Measurements from ENCODE around the gene KRT83.

Gene KRT83

GRCh38 chr12:52362118-52362726 lies 41.0 kb upstream of the KRT83 start:
- 86 to 87% methylated on average over 11 of the region's 11 CpGs for WGBS, 2 experiments
- no peaks in the 10 kb centered on the region for H3K9me3 ChIP-seq (ENCODE audit: control insufficient read depth, low read length)

DNA sequence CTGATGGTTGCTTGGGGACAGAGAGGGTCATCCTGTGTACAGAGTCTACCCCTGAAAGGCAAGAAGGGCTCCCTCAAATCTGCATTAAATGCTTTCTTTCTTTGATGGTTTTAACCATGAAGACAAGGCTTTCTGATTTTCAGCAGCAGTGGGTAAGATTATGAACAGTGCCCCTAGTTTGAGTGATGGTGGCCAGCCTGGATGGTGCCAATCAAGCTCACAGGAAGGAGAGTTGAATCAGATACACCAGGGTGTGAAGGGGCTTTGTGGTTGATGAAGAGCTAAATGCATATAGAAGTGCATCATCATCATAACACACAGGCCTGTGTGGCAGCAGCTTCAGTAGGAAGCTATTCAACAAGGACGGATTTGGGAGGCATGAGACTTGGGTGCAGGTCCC lies 40.4 kb upstream of the KRT83 start:
- Histone ChIP-seq H3K4me1 (ENCODE audit: control insufficient read depth, insufficient read depth, low read length) (no peaks in the 10 kb centered on the region), H3K27me3 (ENCODE audit: control insufficient read depth, insufficient read depth, low read length, poor library complexity, severe bottlenecking) (no peaks in the 10 kb centered on the region), H3K4me3 (ENCODE audit: insufficient read depth, low read depth, low read length) (no peak overlapping the region), H3K27ac (ENCODE audit: insufficient read depth, low read depth, low read length, poor library complexity, severe bottlenecking) (no peak overlapping the region), H3K9me3 (ENCODE audit: control insufficient read depth, low read length) (no peaks in the 10 kb centered on the region), H3K36me3 (ENCODE audit: control insufficient read depth, insufficient read depth, low read length) (no peaks in the 10 kb centered on the region)
- 95 to 100% methylated on average over 1 of the region's 1 CpG for WGBS, 2 experiments

More at GRCh38 chr12:52362118-52362726, 41.0 kb upstream of the KRT83 start:
- Histone ChIP-seq H3K4me1 (ENCODE audit: control insufficient read depth, insufficient read depth, low read length) (no peaks in the 10 kb centered on the region), H3K4me3 (ENCODE audit: insufficient read depth, low read depth, low read length) (no peak overlapping the region), H3K27me3 (ENCODE audit: control insufficient read depth, insufficient read depth, low read length, poor library complexity, severe bottlenecking) (no peaks in the 10 kb centered on the region), H3K36me3 (ENCODE audit: control insufficient read depth, insufficient read depth, low read length) (no peaks in the 10 kb centered on the region), H3K27ac (ENCODE audit: insufficient read depth, low read depth, low read length, poor library complexity, severe bottlenecking) (no peak overlapping the region)

DNA sequence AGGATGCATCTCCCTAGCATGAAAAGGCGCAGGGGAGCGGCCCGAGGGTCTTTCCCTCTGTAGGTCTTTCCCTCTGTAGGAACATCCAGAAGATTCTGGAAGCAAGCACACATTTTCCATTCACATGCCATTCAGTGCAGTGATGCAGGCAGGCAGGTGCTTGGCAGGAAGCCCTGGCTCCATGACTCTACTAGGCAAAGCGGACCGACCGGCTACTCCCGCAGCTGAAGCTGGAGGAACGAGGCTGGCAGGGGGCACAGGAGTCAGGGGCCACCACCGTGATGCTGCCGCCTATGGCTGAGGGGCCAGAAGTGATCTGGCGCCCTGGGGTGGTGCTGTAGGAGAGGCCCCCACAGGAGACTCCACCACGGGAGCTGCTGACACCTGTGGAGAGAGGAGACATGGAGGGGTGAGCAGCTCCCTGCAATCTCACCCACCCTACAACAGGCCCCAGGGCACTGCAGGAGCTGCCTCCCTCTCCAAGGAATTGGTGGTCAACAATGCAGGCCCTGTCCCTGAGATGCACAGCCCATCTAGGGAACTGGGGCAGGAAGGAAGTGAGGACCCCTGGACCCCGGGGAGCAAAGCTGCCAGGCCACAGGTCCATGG lies 39.6 kb upstream of the KRT83 start:
- Histone ChIP-seq H3K36me3 (ENCODE audit: control insufficient read depth, insufficient read depth, low read length) (no peaks in the 10 kb centered on the region), H3K27me3 (ENCODE audit: control insufficient read depth, insufficient read depth, low read length, poor library complexity, severe bottlenecking) (no peaks in the 10 kb centered on the region), H3K9me3 (ENCODE audit: control insufficient read depth, low read length) (no peaks in the 10 kb centered on the region), H3K4me3 (ENCODE audit: insufficient read depth, low read depth, low read length) (no peak overlapping the region), H3K27ac (ENCODE audit: insufficient read depth, low read depth, low read length, poor library complexity, severe bottlenecking) (no peak overlapping the region), H3K4me1 (ENCODE audit: control insufficient read depth, insufficient read depth, low read length) (no peaks in the 10 kb centered on the region)
- 92% methylated on average over 13 of the region's 13 CpGs for WGBS, 2 experiments

- Histone ChIP-seq H3K27ac (ENCODE audit: insufficient read depth, low read depth, low read length, poor library complexity, severe bottlenecking) (no peak overlapping the region), H3K4me1 (ENCODE audit: control insufficient read depth, insufficient read depth, low read length) (no peaks in the 10 kb centered on the region), H3K27me3 (ENCODE audit: control insufficient read depth, insufficient read depth, low read length, poor library complexity, severe bottlenecking) (no peaks in the 10 kb centered on the region), H3K9me3 (ENCODE audit: control insufficient read depth, low read length) (no peaks in the 10 kb centered on the region), H3K4me3 (ENCODE audit: insufficient read depth, low read depth, low read length) (no peak overlapping the region), H3K36me3 (ENCODE audit: control insufficient read depth, insufficient read depth, low read length) (no peaks in the 10 kb centered on the region)
- 92 to 94% methylated on average over 7 of the region's 7 CpGs for WGBS, 2 experiments
Measured at GRCh38 chr12:52360106-52360662, 39.0 kb upstream of the KRT83 start.

GRCh38 chr12:52359621-52360061 lies 38.4 kb upstream of the KRT83 start:
- Histone ChIP-seq H3K27ac (ENCODE audit: insufficient read depth, low read depth, low read length, poor library complexity, severe bottlenecking) (no peak overlapping the region), H3K36me3 (ENCODE audit: control insufficient read depth, insufficient read depth, low read length) (no peaks in the 10 kb centered on the region), H3K4me1 (ENCODE audit: control insufficient read depth, insufficient read depth, low read length) (no peaks in the 10 kb centered on the region), H3K9me3 (ENCODE audit: control insufficient read depth, low read length) (no peaks in the 10 kb centered on the region), H3K4me3 (ENCODE audit: insufficient read depth, low read depth, low read length) (no peak overlapping the region), H3K27me3 (ENCODE audit: control insufficient read depth, insufficient read depth, low read length, poor library complexity, severe bottlenecking) (no peaks in the 10 kb centered on the region)
- 91 to 94% methylated on average over 5 of the region's 5 CpGs for WGBS, 2 experiments

DNA sequence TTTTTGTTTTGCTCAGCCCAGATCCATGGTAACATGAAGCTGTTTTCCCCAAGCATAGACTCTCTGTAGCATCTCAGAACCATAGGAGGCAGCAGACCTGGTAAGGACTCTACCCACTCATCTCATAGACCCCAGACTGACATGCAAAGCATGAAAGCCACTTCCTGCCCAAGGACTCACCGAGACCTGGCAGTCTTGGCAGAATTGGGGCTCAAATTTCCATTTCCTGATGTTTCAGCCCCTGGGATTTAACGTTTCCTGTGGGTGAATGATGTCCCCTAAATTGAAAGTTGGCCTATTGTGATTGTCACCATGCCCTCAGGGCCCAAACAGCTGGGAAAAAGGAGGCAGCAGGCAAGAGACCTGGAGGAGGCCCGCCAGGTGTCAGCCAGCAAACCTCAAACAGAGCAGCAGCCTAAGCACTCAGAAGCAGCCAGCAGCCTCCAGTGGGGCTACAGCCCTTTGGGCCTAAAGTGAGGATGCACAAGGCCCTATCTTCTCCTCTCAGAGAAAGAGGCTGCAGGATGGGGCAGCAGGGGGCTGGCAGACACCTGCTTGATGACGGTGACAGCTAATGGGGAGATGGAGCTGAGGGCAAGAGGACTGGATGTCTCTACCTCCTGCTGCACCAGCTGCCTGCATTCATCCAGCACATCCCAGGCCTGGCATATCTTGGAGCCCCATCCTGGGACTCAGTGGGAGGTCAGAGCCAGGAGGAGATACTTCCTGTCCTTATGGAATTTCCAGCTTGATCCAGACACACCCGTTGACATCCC lies 37.6 kb upstream of the KRT83 start:
- H3K27me3 ChIP-seq (ENCODE audit: control insufficient read depth, insufficient read depth, low read length, poor library complexity, severe bottlenecking), result no peaks in the 10 kb centered on the region
- no peaks in the 10 kb centered on the region for H3K4me1 ChIP-seq (ENCODE audit: control insufficient read depth, insufficient read depth, low read length)
- H3K36me3 ChIP-seq (ENCODE audit: control insufficient read depth, insufficient read depth, low read length), result no peaks in the 10 kb centered on the region
- H3K27ac ChIP-seq (ENCODE audit: insufficient read depth, low read depth, low read length, poor library complexity, severe bottlenecking), result no peak overlapping the region
- 84 to 90% methylated on average over 5 of the region's 5 CpGs for WGBS, 2 experiments
- H3K9me3 ChIP-seq (ENCODE audit: control insufficient read depth, low read length), result no peaks in the 10 kb centered on the region
- no peak overlapping the region for H3K4me3 ChIP-seq (ENCODE audit: insufficient read depth, low read depth, low read length)

- WGBS, 2 experiments, result 95 to 97% methylated on average over 20 of the region's 20 CpGs
- Histone ChIP-seq H3K27ac (ENCODE audit: insufficient read depth, low read depth, low read length, poor library complexity, severe bottlenecking) (no peak overlapping the region), H3K27me3 (ENCODE audit: control insufficient read depth, insufficient read depth, low read length, poor library complexity, severe bottlenecking) (no peaks in the 10 kb centered on the region), H3K36me3 (ENCODE audit: control insufficient read depth, insufficient read depth, low read length) (no peaks in the 10 kb centered on the region), H3K4me3 (ENCODE audit: insufficient read depth, low read depth, low read length) (no peak overlapping the region), H3K4me1 (ENCODE audit: control insufficient read depth, insufficient read depth, low read length) (no peaks in the 10 kb centered on the region), H3K9me3 (ENCODE audit: control insufficient read depth, low read length) (no peaks in the 10 kb centered on the region)
Measured at GRCh38 chr12:52356762-52357580, 35.8 kb upstream of the KRT83 start.

DNA sequence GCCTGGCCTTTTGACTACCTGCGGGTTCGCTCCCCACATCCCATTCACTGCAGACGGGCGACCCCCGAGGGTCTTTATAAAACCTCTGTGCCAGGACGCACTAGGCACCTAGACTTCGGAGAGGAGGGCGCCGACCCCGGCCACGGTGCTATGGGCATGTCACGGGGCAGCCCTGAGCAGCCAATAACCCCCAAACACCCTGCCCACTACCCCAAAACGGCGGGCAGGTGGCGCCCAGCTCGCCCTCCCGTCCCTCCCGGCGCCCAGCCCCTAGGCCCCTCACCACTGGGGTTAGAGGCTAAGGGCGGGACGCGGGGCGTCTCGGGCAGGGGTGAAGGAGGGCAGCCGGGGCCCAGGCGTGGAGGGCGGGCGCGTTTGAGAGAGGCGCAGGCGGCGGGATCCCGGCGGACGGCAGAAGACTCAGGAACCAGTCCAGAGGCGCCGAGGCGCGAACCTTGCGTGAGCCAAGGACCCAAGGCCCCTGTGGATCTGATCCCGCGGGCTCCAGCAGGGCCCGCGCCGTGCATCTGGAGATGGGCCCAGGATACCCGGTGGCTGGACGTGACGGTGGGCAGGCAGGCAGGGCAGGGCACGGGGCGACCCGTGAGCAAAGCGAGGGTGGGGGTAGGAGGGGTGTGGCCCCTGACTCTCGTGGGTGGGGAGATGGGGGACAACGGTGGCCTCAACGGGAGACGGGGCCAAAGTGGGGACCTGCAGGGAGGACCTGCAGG lies 35.0 kb upstream of the KRT83 start:
- no peaks in the 10 kb centered on the region for H3K4me1 ChIP-seq (ENCODE audit: control insufficient read depth, insufficient read depth, low read length)
- WGBS, 2 experiments, result 96% methylated on average over 56 of the region's 56 CpGs
- no peaks in the 10 kb centered on the region for H3K9me3 ChIP-seq (ENCODE audit: control insufficient read depth, low read length)
- H3K36me3 ChIP-seq (ENCODE audit: control insufficient read depth, insufficient read depth, low read length), result no peaks in the 10 kb centered on the region
- H3K27me3 ChIP-seq (ENCODE audit: control insufficient read depth, insufficient read depth, low read length, poor library complexity, severe bottlenecking), result no peaks in the 10 kb centered on the region
- H3K27ac ChIP-seq (ENCODE audit: insufficient read depth, low read depth, low read length, poor library complexity, severe bottlenecking), result no peak overlapping the region
- H3K4me3 ChIP-seq (ENCODE audit: insufficient read depth, low read depth, low read length), result no peak overlapping the region

DNA sequence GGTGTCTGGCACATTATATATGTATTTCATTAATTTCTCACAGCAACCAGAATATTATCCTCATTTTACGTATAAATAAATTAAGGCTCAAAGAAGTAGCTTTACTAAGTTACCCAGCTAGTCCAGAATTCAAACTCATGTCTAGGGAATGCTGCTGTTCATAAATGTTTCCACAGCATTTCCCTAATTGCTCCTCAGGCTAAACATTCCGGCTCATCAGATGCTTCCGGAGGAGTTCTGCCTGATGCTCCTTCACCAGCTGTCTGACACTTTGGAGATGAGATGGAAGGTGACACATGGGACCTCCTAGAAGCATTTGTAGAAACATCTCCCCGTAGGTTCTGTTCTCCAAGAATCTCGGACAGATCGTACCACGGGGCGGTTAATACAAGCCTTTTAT lies 34.0 kb upstream of the KRT83 start:
- 96% methylated on average over 8 of the region's 8 CpGs for WGBS, 2 experiments
- H3K36me3 ChIP-seq (ENCODE audit: control insufficient read depth, insufficient read depth, low read length), result no peaks in the 10 kb centered on the region
- no peaks in the 10 kb centered on the region for H3K4me1 ChIP-seq (ENCODE audit: control insufficient read depth, insufficient read depth, low read length)
- no peaks in the 10 kb centered on the region for H3K9me3 ChIP-seq (ENCODE audit: control insufficient read depth, low read length)
- no peak overlapping the region for H3K27ac ChIP-seq (ENCODE audit: insufficient read depth, low read depth, low read length, poor library complexity, severe bottlenecking)
- H3K27me3 ChIP-seq (ENCODE audit: control insufficient read depth, insufficient read depth, low read length, poor library complexity, severe bottlenecking), result no peaks in the 10 kb centered on the region
- H3K4me3 ChIP-seq (ENCODE audit: insufficient read depth, low read depth, low read length), result no peak overlapping the region
